Medulla oblongata (tissue), 1 donor: Measurements from ENCODE around the gene SPRYD3.
A peak's percentile ranks its signal among the peaks of the same experiment; 100 is the strongest.
"Not testable (repeated sequence)": the region's sequence is repeated elsewhere in the genome, so short reads cannot be mapped to it uniquely, and the experiment has no call there.

Experiments used
- DNase-seq: peaks from one replicate; pipeline ENCODE4 v3.0.0-alpha.2; 2015; ENCODE audit errors: extremely low spot score

SPRYD3 gene

GRCh38 chr12:53051881-53052412 lies 27.2 kb downstream of the SPRYD3 start:
- no peak for DNase-seq

GRCh38 chr12:53051058-53051880 lies 27.9 kb downstream of the SPRYD3 start:
- peak; percentile 96 for DNase-seq

GRCh38 chr12:53050426-53051057 lies 28.6 kb downstream of the SPRYD3 start:
- no peak for DNase-seq

- DNase-seq: peak; percentile 32
These were observed 29.4 kb downstream of the SPRYD3 start, which contains the start of gene TNS2 for GRCh38 chr12:53049571-53050318. Gene TNS2, plus strand, starts transcription at chr12:53050065. Its CDS starts 121 bp downstream, at chr12:53050186.

- peak; percentile 50 for DNase-seq
These were observed 30.3 kb downstream of the SPRYD3 start for GRCh38 chr12:53048780-53049401.

- peak; percentile 76 for DNase-seq
These were observed 31.0 kb downstream of the SPRYD3 start for GRCh38 chr12:53048033-53048779.

- peak; percentile 64 for DNase-seq
These were observed 31.8 kb downstream of the SPRYD3 start for GRCh38 chr12:53047221-53048032.

GRCh38 chr12:53046655-53047220 lies 32.5 kb downstream of the SPRYD3 start:
- peak; percentile 89 for DNase-seq

- DNase-seq: peak; percentile 36
These were observed 33.5 kb downstream of the SPRYD3 start for GRCh38 chr12:53045696-53046045.

GRCh38 chr12:53044896-53045695 lies 34.1 kb downstream of the SPRYD3 start:
- DNase-seq: no peak

GRCh38 chr12:53044052-53044581 lies 35.1 kb downstream of the SPRYD3 start:
- peak; percentile 87 for DNase-seq

- no peak for DNase-seq
These were observed 36.4 kb downstream of the SPRYD3 start for GRCh38 chr12:53042607-53043454.

- DNase-seq: no peak
These were observed 39.3 kb downstream of the SPRYD3 start for GRCh38 chr12:53039851-53040250.

- DNase-seq: no peak
These were observed 42.4 kb downstream of the SPRYD3 start for GRCh38 chr12:53036802-53037201.

- DNase-seq: no peak
These were observed 44.7 kb downstream of the SPRYD3 start for GRCh38 chr12:53034459-53034858.

- DNase-seq: peak; percentile 34
These were observed 45.4 kb downstream of the SPRYD3 start for GRCh38 chr12:53033832-53034231.

GRCh38 chr12:53031616-53032015 lies 47.6 kb downstream of the SPRYD3 start:
- no peak for DNase-seq

- not testable (repeated sequence) for DNase-seq
These were observed 52.2 kb downstream of the SPRYD3 start for GRCh38 chr12:53027014-53027413.
